ENCODE measurements around the gene MYO1D.

The MYO1D gene

DNA sequence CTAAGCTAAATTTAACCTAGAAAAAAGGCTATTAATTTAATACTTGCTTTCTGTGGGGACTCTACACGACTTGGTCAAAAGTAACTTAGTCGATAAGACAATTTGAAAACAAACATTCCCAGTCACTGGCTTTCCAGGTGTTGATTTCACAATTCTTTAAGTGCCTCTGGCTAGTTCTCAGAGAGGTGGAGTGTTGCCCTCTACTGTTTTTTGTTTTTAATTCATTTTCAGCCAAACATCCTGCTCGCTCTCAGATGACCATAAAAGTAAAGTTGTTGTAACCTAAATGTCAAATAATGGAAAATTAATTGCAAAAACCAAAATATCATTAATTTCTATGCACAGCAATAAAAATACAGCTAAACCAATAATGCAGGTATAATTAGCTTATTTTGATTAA is 107.1 kb downstream of the MYO1D start:
- no peak overlapping the region for H3K4me3 ChIP-seq (ENCODE audit: low read depth, low read length)
- H3K27ac ChIP-seq: no peak overlapping the region
- TF ChIP-seq, protein P1, sequence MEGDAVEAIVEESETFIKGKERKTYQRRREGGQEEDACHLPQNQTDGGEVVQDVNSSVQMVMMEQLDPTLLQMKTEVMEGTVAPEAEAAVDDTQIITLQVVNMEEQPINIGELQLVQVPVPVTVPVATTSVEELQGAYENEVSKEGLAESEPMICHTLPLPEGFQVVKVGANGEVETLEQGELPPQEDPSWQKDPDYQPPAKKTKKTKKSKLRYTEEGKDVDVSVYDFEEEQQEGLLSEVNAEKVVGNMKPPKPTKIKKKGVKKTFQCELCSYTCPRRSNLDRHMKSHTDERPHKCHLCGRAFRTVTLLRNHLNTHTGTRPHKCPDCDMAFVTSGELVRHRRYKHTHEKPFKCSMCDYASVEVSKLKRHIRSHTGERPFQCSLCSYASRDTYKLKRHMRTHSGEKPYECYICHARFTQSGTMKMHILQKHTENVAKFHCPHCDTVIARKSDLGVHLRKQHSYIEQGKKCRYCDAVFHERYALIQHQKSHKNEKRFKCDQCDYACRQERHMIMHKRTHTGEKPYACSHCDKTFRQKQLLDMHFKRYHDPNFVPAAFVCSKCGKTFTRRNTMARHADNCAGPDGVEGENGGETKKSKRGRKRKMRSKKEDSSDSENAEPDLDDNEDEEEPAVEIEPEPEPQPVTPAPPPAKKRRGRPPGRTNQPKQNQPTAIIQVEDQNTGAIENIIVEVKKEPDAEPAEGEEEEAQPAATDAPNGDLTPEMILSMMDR (IDR thresholded peaks at IDR 0.05; ENCODE audit: low read depth, low read length): peak; percentile 16; the same call in 1 of the 2 replicates
- H3K27me3 ChIP-seq (ENCODE audit: insufficient read depth, low read depth, severe bottlenecking): no peaks in the 10 kb centered on the region
- no peak for DNase-seq
- no peaks in the 10 kb centered on the region for H3K36me3 ChIP-seq
- H3K9me3 ChIP-seq (ENCODE audit: severe bottlenecking): no peaks in the 10 kb centered on the region

DNA sequence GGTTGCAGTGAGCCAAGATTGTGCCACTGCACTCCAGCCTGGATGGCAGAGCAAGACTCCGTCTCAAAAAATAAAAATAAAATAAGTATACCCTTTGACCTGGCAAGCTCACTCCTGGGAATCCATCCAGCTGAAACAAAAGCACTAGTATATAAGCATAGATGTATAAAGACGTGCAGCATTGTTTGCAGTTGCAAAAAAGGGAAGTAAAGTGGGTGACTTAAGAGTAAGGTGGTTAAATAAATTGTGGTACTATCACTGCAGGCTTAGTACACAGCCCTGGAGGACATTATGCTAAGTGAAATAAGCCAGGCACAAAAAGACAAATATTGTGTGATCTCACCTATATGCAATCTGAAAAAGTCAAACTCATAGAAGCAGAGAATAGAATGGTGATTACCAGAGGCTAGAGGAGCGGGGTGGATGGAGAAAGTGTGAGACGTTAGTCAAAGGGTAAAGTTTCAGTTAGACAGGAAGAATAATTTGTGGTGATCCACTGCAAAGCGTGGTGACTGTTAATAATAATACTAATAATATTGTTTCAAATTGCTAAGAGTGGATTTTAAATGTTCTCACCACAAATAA is 113.0 kb downstream of the MYO1D start:
- no peak overlapping the region for H3K27ac ChIP-seq
- no peak overlapping the region for H3K4me3 ChIP-seq (ENCODE audit: low read depth, low read length)
- H3K27me3 ChIP-seq (ENCODE audit: insufficient read depth, low read depth, severe bottlenecking): no peaks in the 10 kb centered on the region
- DNase-seq: no peak
- no peaks in the 10 kb centered on the region for H3K36me3 ChIP-seq
- TF ChIP-seq, protein P1 (IDR thresholded peaks at IDR 0.05; ENCODE audit: low read depth, low read length): no peak
- no peaks in the 10 kb centered on the region for H3K9me3 ChIP-seq (ENCODE audit: severe bottlenecking)

DNA sequence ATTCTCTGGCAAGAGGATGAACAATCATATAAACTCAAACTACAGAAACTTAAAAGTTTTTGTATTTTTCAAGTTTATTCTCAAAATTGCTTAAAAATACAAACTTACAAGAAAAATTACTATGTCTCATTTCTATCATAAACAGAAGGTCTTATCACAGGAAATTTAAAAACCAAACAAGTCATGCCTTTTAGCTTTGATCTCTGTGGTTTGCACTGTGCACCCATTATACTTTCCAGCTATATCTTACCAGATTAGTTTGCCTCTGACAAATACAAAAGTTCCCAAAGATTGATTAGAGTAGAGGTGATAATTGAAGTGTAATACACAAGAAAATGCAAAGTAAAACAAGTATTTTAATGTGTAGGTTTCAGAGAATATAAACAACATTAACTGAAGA is 117.4 kb downstream of the MYO1D start:
- Histone ChIP-seq H3K27me3 (ENCODE audit: insufficient read depth, low read depth, severe bottlenecking) (no peaks in the 10 kb centered on the region), H3K4me3 (ENCODE audit: low read depth, low read length) (no peak overlapping the region), H3K27ac (no peak overlapping the region), H3K36me3 (no peaks in the 10 kb centered on the region), H3K9me3 (ENCODE audit: severe bottlenecking) (no peaks in the 10 kb centered on the region)
- DNase-seq: no peak
- TF ChIP-seq, protein P1 (IDR thresholded peaks at IDR 0.05; ENCODE audit: low read depth, low read length): no peak

DNA sequence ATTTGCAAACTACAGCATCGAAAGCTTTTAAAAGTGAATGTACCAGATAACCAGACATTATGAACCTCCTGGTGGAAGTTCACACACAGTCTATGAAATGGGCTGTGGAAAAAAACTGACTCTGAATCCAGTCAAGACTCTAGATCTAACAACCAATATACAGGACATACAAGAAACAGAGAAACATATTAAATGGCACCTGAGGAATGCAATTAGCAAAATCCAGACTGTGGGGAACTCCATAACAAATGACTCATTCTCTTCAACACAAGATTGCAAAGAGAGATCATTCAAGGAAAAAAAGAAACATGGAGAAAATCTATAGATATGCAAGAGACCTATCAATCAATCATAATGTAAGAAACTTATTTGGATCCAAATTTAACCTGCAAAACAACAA is 119.0 kb downstream of the MYO1D start:
- H3K4me3 ChIP-seq (ENCODE audit: low read depth, low read length): no peak overlapping the region
- TF ChIP-seq, protein P1 (IDR thresholded peaks at IDR 0.05; ENCODE audit: low read depth, low read length): no peak
- H3K9me3 ChIP-seq (ENCODE audit: severe bottlenecking): no peaks in the 10 kb centered on the region
- H3K36me3 ChIP-seq: no peaks in the 10 kb centered on the region
- H3K27ac ChIP-seq: no peak overlapping the region
- H3K27me3 ChIP-seq (ENCODE audit: insufficient read depth, low read depth, severe bottlenecking): no peaks in the 10 kb centered on the region
- no peak for DNase-seq

DNA sequence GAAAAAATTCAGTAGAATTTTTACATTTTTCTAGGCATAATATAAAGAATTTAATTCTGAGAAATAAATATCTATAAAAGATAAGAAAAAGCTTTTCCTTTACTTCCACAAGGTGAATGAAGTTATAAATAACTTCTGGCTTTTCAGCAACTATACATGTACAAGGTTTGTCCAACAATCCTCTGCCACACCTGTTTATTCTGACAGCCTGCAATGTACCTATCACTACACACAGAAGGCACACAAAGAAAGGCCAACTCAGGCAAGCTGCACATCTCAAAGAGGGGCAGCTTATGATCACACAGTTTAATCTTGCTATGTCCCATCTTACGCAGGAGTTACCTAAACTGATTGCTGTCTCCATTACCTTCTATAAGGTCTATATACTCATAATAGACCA is 120.2 kb downstream of the MYO1D start:
- no peaks in the 10 kb centered on the region for H3K36me3 ChIP-seq
- no peak overlapping the region for H3K27ac ChIP-seq
- no peaks in the 10 kb centered on the region for H3K9me3 ChIP-seq (ENCODE audit: severe bottlenecking)
- H3K4me3 ChIP-seq (ENCODE audit: low read depth, low read length): no peak overlapping the region
- no peak for DNase-seq
- TF ChIP-seq, protein P1 (IDR thresholded peaks at IDR 0.05; ENCODE audit: low read depth, low read length): no peak
- H3K27me3 ChIP-seq (ENCODE audit: insufficient read depth, low read depth, severe bottlenecking): no peaks in the 10 kb centered on the region

Data from WERI-Rb-1 (cell line).